Testis (tissue), 2 donors: ENCODE data around the gene LPP.

ENCODE experiments used
- CTCF ChIP-seq, 3 experiments: fragments of 450-650 bp in 2 of 3; fragments of 200-600 bp in 1 of 3; sonication (generic) in 1 of 3; IDR thresholded peaks; one replicate each; pipeline ENCODE4 v1.5.1; 2016 to 2019; ENCODE audit warnings: antibody characterized with exemption in 3 of 3, mild to moderate bottlenecking in 2 of 3, moderate library complexity in 1 of 3
- POLR2A ChIP-seq: fragments of 450-650 bp; IDR thresholded peaks from one replicate; pipeline ENCODE4 v1.6.1; 2017; ENCODE audit warnings: antibody characterized with exemption, mild to moderate bottlenecking, moderate library complexity

DNA sequence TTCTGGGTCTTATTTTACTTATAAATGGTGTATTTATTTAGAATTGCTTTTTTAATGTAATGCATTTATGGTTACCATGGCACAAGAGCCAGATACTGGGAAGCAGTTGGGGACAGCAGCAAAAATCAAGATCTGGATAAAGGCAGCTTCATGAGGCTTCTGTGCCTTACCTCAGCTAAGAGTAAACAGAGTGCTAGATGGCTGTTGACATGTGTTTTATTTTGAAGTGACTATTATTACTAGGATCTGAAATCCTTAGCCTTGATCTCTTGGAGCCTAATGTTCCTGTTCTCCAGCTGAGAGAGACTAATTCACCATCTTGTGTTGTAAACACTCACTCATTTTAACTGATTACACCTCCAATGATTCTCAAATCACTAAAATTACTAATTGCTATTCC is 317.8 kb downstream of the LPP start:
- TF ChIP-seq CTCF (IDR thresholded peaks at IDR 0.05) = no peak
- TF ChIP-seq POLR2A = no peak
